ENCODE data around the gene ICAM5.

GRCh38 chr19:10270180-10270615 is 19.6 kb upstream of the ICAM5 start:
- TF ChIP-seq CTCF (IDR thresholded peaks at IDR 0.05) (no peak), POLR2A (IDR thresholded peaks at IDR 0.05; ENCODE audit: low read depth) (no peak)
